Measurements from ENCODE around the gene CIZ1.
"Not testable (repeated sequence)": the region's sequence is repeated elsewhere in the genome, so short reads cannot be mapped to it uniquely, and the experiment has no call there.

Gene CIZ1

GRCh38 chr9:128142061-128142460 lies 49.3 kb downstream of the CIZ1 start:
- Mint-ChIP-seq H3K27me3 (no peaks in the 10 kb centered on the region), H3K27ac (no peak overlapping the region), H3K4me3 (no peak overlapping the region), H3K9me3 (no peaks in the 10 kb centered on the region), H3K4me1 (peaks cover 3% of the 10 kb centered on the region), H3K36me3 (ENCODE audit: low read depth) (no peaks in the 10 kb centered on the region)
- DNase-seq (no peak), ATAC-seq (peak; percentile 47)

- H3K9me3 Mint-ChIP-seq, result no peaks in the 10 kb centered on the region
- H3K36me3 Mint-ChIP-seq (ENCODE audit: low read depth), result no peaks in the 10 kb centered on the region
- DNase-seq (no peak), ATAC-seq (no peak)
- H3K4me1 Mint-ChIP-seq, result peaks cover 3% of the 10 kb centered on the region
- H3K27ac Mint-ChIP-seq, result no peak overlapping the region
- H3K27me3 Mint-ChIP-seq, result no peaks in the 10 kb centered on the region
- H3K4me3 Mint-ChIP-seq, result no peak overlapping the region
Measured at GRCh38 chr9:128141604-128142003, 49.8 kb downstream of the CIZ1 start.

- no peak overlapping the region for H3K4me3 Mint-ChIP-seq
- no peak overlapping the region for H3K27ac Mint-ChIP-seq
- no peak for ATAC-seq
- H3K4me1 Mint-ChIP-seq, result peaks cover 5% of the 10 kb centered on the region
- H3K36me3 Mint-ChIP-seq (ENCODE audit: low read depth), result no peaks in the 10 kb centered on the region
- no peaks in the 10 kb centered on the region for H3K27me3 Mint-ChIP-seq
- H3K9me3 Mint-ChIP-seq, result no peaks in the 10 kb centered on the region
- no peak for DNase-seq
Measured at GRCh38 chr9:128139621-128140020, 51.8 kb downstream of the CIZ1 start.

- peaks cover 5% of the 10 kb centered on the region for H3K4me1 Mint-ChIP-seq
- no peak overlapping the region for H3K4me3 Mint-ChIP-seq
- DNase-seq (no peak), ATAC-seq (no peak)
- no peak overlapping the region for H3K27ac Mint-ChIP-seq
- H3K27me3 Mint-ChIP-seq, result peaks cover 2% of the 10 kb centered on the region
- no peaks in the 10 kb centered on the region for H3K9me3 Mint-ChIP-seq
- no peaks in the 10 kb centered on the region for H3K36me3 Mint-ChIP-seq (ENCODE audit: low read depth)
Measured at GRCh38 chr9:128138001-128138400, 53.4 kb downstream of the CIZ1 start.

- DNase-seq, result no peak
- H3K9me3 Mint-ChIP-seq, result no peaks in the 10 kb centered on the region
- no peak for ATAC-seq
- peaks cover 4% of the 10 kb centered on the region for H3K4me1 Mint-ChIP-seq
- H3K27ac Mint-ChIP-seq, result peak overlapping the region; percentile 27
- H3K4me3 Mint-ChIP-seq, result no peak overlapping the region
- H3K36me3 Mint-ChIP-seq (ENCODE audit: low read depth), result no peaks in the 10 kb centered on the region
- peaks cover 7% of the 10 kb centered on the region for H3K27me3 Mint-ChIP-seq
Measured at GRCh38 chr9:128136816-128137793, 54.3 kb downstream of the CIZ1 start.

GRCh38 chr9:128135561-128135960 lies 55.8 kb downstream of the CIZ1 start:
- not testable (repeated sequence) for H3K4me1 Mint-ChIP-seq; H3K36me3 Mint-ChIP-seq (ENCODE audit: low read depth); H3K4me3 Mint-ChIP-seq; DNase-seq; H3K27ac Mint-ChIP-seq; H3K27me3 Mint-ChIP-seq; ATAC-seq; H3K9me3 Mint-ChIP-seq

- not testable (repeated sequence) for H3K27me3 Mint-ChIP-seq; ATAC-seq; DNase-seq; H3K9me3 Mint-ChIP-seq; H3K27ac Mint-ChIP-seq; H3K36me3 Mint-ChIP-seq (ENCODE audit: low read depth); H3K4me3 Mint-ChIP-seq
- peaks cover 14% of the 10 kb centered on the region for H3K4me1 Mint-ChIP-seq
Measured at GRCh38 chr9:128132139-128132538, 59.2 kb downstream of the CIZ1 start.

- H3K9me3 Mint-ChIP-seq; H3K27me3 Mint-ChIP-seq; DNase-seq; H3K27ac Mint-ChIP-seq; ATAC-seq; H3K4me3 Mint-ChIP-seq; H3K36me3 Mint-ChIP-seq (ENCODE audit: low read depth): not testable (repeated sequence)
- peaks cover 15% of the 10 kb centered on the region for H3K4me1 Mint-ChIP-seq
Measured at GRCh38 chr9:128131346-128131745, 60.0 kb downstream of the CIZ1 start.

GRCh38 chr9:128130651-128131050 lies 60.7 kb downstream of the CIZ1 start:
- not testable (repeated sequence) for H3K4me3 Mint-ChIP-seq; DNase-seq; H3K9me3 Mint-ChIP-seq; ATAC-seq; H3K27ac Mint-ChIP-seq; H3K36me3 Mint-ChIP-seq (ENCODE audit: low read depth); H3K27me3 Mint-ChIP-seq
- peaks cover 21% of the 10 kb centered on the region for H3K4me1 Mint-ChIP-seq

- H3K36me3 Mint-ChIP-seq (ENCODE audit: low read depth); H3K9me3 Mint-ChIP-seq; H3K27me3 Mint-ChIP-seq; H3K27ac Mint-ChIP-seq; ATAC-seq: not testable (repeated sequence)
- DNase-seq, result peak; percentile 60
- Mint-ChIP-seq H3K4me3 (peak overlapping the region; percentile 54), H3K4me1 (peaks cover 26% of the 10 kb centered on the region)
Measured at GRCh38 chr9:128129976-128130590, 61.3 kb downstream of the CIZ1 start.

- Mint-ChIP-seq H3K9me3 (no peaks in the 10 kb centered on the region), H3K4me3 (peak overlapping the region; percentile 97), H3K27ac (peak overlapping the region; percentile 99), H3K36me3 (ENCODE audit: low read depth) (peaks cover 6% of the 10 kb centered on the region), H3K27me3 (peaks cover 9% of the 10 kb centered on the region), H3K4me1 (peaks cover 31% of the 10 kb centered on the region)
- no peak for ATAC-seq
- no peak for DNase-seq
Measured at GRCh38 chr9:128128836-128129590, 62.4 kb downstream of the CIZ1 start.

- peak overlapping the region; percentile 97 for H3K4me3 Mint-ChIP-seq
- H3K4me1 Mint-ChIP-seq, result peaks cover 31% of the 10 kb centered on the region
- peaks cover 6% of the 10 kb centered on the region for H3K36me3 Mint-ChIP-seq (ENCODE audit: low read depth)
- peak; percentile 83 for DNase-seq
- peak overlapping the region; percentile 99 for H3K27ac Mint-ChIP-seq
- H3K27me3 Mint-ChIP-seq, result peaks cover 9% of the 10 kb centered on the region
- H3K9me3 Mint-ChIP-seq, result no peaks in the 10 kb centered on the region
- ATAC-seq, result peak; percentile 75
Measured at GRCh38 chr9:128127990-128128835, 63.2 kb downstream of the CIZ1 start.

GRCh38 chr9:128127568-128127989 lies 63.8 kb downstream of the CIZ1 start, which contains the start of gene PTGES2:
Gene PTGES2, minus strand, starts transcription at chr9:128127729. Its CDS starts 12 bp downstream, at chr9:128127717.
- Mint-ChIP-seq H3K4me1 (peaks cover 31% of the 10 kb centered on the region), H3K27ac (peak within 1 kb of the TSS; percentile 99), H3K4me3 (peak within 1 kb of the TSS; percentile 97), H3K27me3 (peaks cover 2% of the 10 kb centered on the region), H3K36me3 (ENCODE audit: low read depth) (peaks cover 6% of the 10 kb centered on the region), H3K9me3 (no peaks in the 10 kb centered on the region)
- DNase-seq, result peak; percentile 82
- peak; percentile 67 for ATAC-seq
